CD14-positive monocyte (primary cell): ENCODE measurements around the gene EML6. TPM values are rescaled to one million over a fixed set of nuclear protein-coding genes. Genes with fewer than 3 reads are reported as not detected.

Experiments
- DNase-seq, 3 donors: peaks; one replicate each; pipeline ENCODE4 v3.0.0-alpha.2; 2011 to 2022
- H2AFZ ChIP-seq: 2 replicates; pipeline ENCODE4 v1.6.0; 2012; ENCODE audit warnings: mild to moderate bottlenecking, low read depth, low read length, inconsistent platforms; ENCODE audit not compliant: insufficient read depth, poor library complexity, severe bottlenecking
- H3K27ac ChIP-seq, 2 donors: 1 replicate in 1 of 2; 2 replicates in 1 of 2; pipeline ENCODE4 v1.5.1; 2012 to 2013; ENCODE audit warnings: low read length in 2 of 2, control low read depth in 1 of 2, inconsistent platforms in 1 of 2, low read depth in 1 of 2, mild to moderate bottlenecking in 1 of 2
- H3K27me3 ChIP-seq, 2 donors: one replicate each; pipeline versions ENCODE4 v1.6.0 to v1.6.1; 2011 to 2013; ENCODE audit warnings: low read length in 2 of 2; ENCODE audit not compliant: control insufficient read depth in 2 of 2, insufficient read depth in 2 of 2
- H3K36me3 ChIP-seq, 2 donors: replicated peaks in 1 of 2; 1 replicate in 1 of 2; 2 replicates in 1 of 2; pipeline versions ENCODE4 v1.5.1 to v1.6.1; 2012 to 2013; ENCODE audit warnings: low read length in 2 of 2, control low read depth in 1 of 2, inconsistent platforms in 1 of 2, mild to moderate bottlenecking in 1 of 2; ENCODE audit not compliant: insufficient read depth in 2 of 2, control insufficient read depth in 1 of 2
- H3K4me1 ChIP-seq, 2 donors: 1 replicate in 1 of 2; 2 replicates in 1 of 2; pipeline versions ENCODE4 v1.5.1 to v1.6.1; 2012 to 2013; ENCODE audit warnings: low read length in 2 of 2, control low read depth in 1 of 2, inconsistent platforms in 1 of 2, mild to moderate bottlenecking in 1 of 2, moderate library complexity in 1 of 2; ENCODE audit not compliant: insufficient read depth in 2 of 2, control insufficient read depth in 1 of 2
- H3K4me2 ChIP-seq: replicated peaks from 2 replicates; pipeline ENCODE3; 2012; ENCODE audit warnings: low read length, moderate library complexity, mild to moderate bottlenecking; ENCODE audit not compliant: poor library complexity, severe bottlenecking; ENCODE audit errors: extremely low read depth
- H3K4me3 ChIP-seq, 3 experiments: fragments of 200-600 bp in 1 of 3; sonication (generic) in 1 of 3; replicated peaks in 1 of 3; 1 replicate in 2 of 3; 2 replicates in 1 of 3; pipeline ENCODE4 v1.5.1; 2011 to 2013; ENCODE audit warnings: low read length in 3 of 3, mild to moderate bottlenecking in 3 of 3, control low read depth in 2 of 3, low read depth in 2 of 3, inconsistent platforms in 1 of 3, moderate library complexity in 1 of 3
- H3K79me2 ChIP-seq: 2 replicates; pipeline ENCODE4 v1.6.0; 2012; ENCODE audit warnings: mild to moderate bottlenecking, control low read depth, inconsistent platforms, low read length, moderate library complexity; ENCODE audit not compliant: insufficient read depth
- H3K9ac ChIP-seq: 2 replicates; pipeline ENCODE4 v1.6.0; 2017; ENCODE audit warnings: low read length, mild to moderate bottlenecking; ENCODE audit not compliant: insufficient read depth, poor library complexity, severe bottlenecking
- H3K9me3 ChIP-seq, 2 donors: replicated peaks in 1 of 2; 1 replicate in 1 of 2; 2 replicates in 1 of 2; pipeline versions ENCODE4 v1.5.1 to v1.6.1; 2012 to 2013; ENCODE audit warnings: low read length in 2 of 2, control low read depth in 1 of 2; ENCODE audit not compliant: control insufficient read depth in 1 of 2, insufficient read depth in 1 of 2
- H4K20me1 ChIP-seq: 2 replicates; pipeline ENCODE4 v1.6.0; 2012; ENCODE audit warnings: mild to moderate bottlenecking, low read length, control low read depth, moderate library complexity; ENCODE audit not compliant: insufficient read depth
- H3K27ac Mint-ChIP-seq, 7 donors: one replicate each; pipeline ENCODE4 v1.8.0; 2020; ENCODE audit warnings: mild to moderate bottlenecking in 7 of 7, mixed read lengths in 7 of 7, moderate library complexity in 6 of 7, inconsistent platforms in 2 of 7
- H3K27me3 Mint-ChIP-seq, 3 donors: one replicate each; pipeline ENCODE4 v1.8.0; 2021 to 2022; ENCODE audit warnings: low read depth in 3 of 3, mild to moderate bottlenecking in 3 of 3, mixed read lengths in 3 of 3, moderate library complexity in 3 of 3, inconsistent platforms in 1 of 3
- H3K36me3 Mint-ChIP-seq, 2 donors: one replicate each; pipeline ENCODE4 v1.8.0; 2020; ENCODE audit warnings: mixed read lengths in 2 of 2, inconsistent platforms in 1 of 2, mild to moderate bottlenecking in 1 of 2
- H3K4me1 Mint-ChIP-seq: one replicate; pipeline ENCODE4 v1.8.0; 2020; ENCODE audit warnings: mild to moderate bottlenecking, mixed read lengths
- H3K4me3 Mint-ChIP-seq, 2 donors: one replicate each; pipeline ENCODE4 v1.8.0; 2020; ENCODE audit warnings: mild to moderate bottlenecking in 2 of 2, mixed read lengths in 2 of 2, moderate library complexity in 1 of 2
- H3K9me3 Mint-ChIP-seq, 7 donors: one replicate each; pipeline ENCODE4 v1.8.0; 2020 to 2022; ENCODE audit warnings: mixed read lengths in 7 of 7, mild to moderate bottlenecking in 6 of 7, moderate library complexity in 6 of 7, inconsistent platforms in 2 of 7
- CTCF ChIP-seq: fragments of 200-600 bp; IDR thresholded peaks from one replicate; pipeline ENCODE4 v1.8.0; 2022; ENCODE audit warnings: antibody characterized with exemption, mild to moderate bottlenecking
- WGBS: methylation state at CpG from one replicate; pipeline ENCODE4 v1.1.5; 2013; ENCODE audit warnings: missing lambda C conversion rate; ENCODE audit not compliant: insufficient coverage; 5-methylcytosine and 5-hydroxymethylcytosine counted together
- intact Hi-C, 2 donors: fragments of 100-400 bp; cut with micrococcal nuclease; formaldehyde crosslinking; loops; one replicate each; pipeline versions ENCODE4 v1.15.0 to v1.15.1; 2023
- polyA plus RNA-seq, 3 donors: library from polyadenylated mRNA; depleted of rRNA in 1 of 3; unstranded in 2 of 3; stranded (reverse) in 1 of 3; fragments of 300-500 nt in 2 of 3; fragments of >200 nt in 1 of 3; fragmentation: Illumina TruSeq in 2 of 3; gene quantifications; 1 replicate in 2 of 3; 2 replicates in 1 of 3; pipeline ENCODE4 v1.2.3, GENCODE V29; 2012 to 2021

The EML6 gene
- polyA plus RNA-seq, 3 donors = 0.79 TPM; not detected in 2

GRCh38 chr2:54683596-54683995, 39.9 kb upstream of the EML6 start:
- no CpG with 5 or more reads among the region's 2 CpGs for WGBS
- H3K36me3 Mint-ChIP-seq = peaks cover 0 to 6% of the 10 kb centered on the region in 2 donors
- intact Hi-C loops = no loop called here

GRCh38 chr2:54685263-54685775, 38.1 kb upstream of the EML6 start:
- intact Hi-C loops = no loop called here
- Mint-ChIP-seq H3K27me3 (peaks cover 0 to 2% (median 0%) of the 10 kb centered on the region in 3 donors), H3K9me3 (peaks cover 14 to 24% (median 18%) of the 10 kb centered on the region in 7 donors), H3K4me1 (peaks cover 12% of the 10 kb centered on the region), H3K4me3 (no peak overlapping the region), H3K27ac (no peak overlapping the region), H3K36me3 (peaks cover 0 to 6% of the 10 kb centered on the region in 2 donors)
- Histone ChIP-seq H3K4me2 (no peak overlapping the region), H3K27ac (no peak overlapping the region), H4K20me1 (no peaks in the 10 kb centered on the region), H3K4me1 (peaks cover 6 to 8% of the 10 kb centered on the region in 2 donors), H3K36me3 (no peaks in the 10 kb centered on the region), H3K79me2 (no peaks in the 10 kb centered on the region), H3K4me3 (no peak overlapping the region), H3K9ac (no peak overlapping the region), H2AFZ (no peak overlapping the region), H3K27me3 (peaks cover 0 to 2% of the 10 kb centered on the region in 2 donors), H3K9me3 (peaks cover 10 to 14% of the 10 kb centered on the region in 2 donors)
- no peak for DNase-seq
- no peak for TF ChIP-seq CTCF
- 100% methylated on average over 1 of the region's 4 CpGs for WGBS

More at GRCh38 chr2:54683596-54683995, 39.9 kb upstream of the EML6 start:
- H3K4me3 Mint-ChIP-seq = no peak overlapping the region
- peaks cover 14% of the 10 kb centered on the region for H3K4me1 Mint-ChIP-seq
- Histone ChIP-seq H3K36me3 (no peaks in the 10 kb centered on the region), H3K4me3 (no peak overlapping the region), H3K4me2 (no peak overlapping the region), H3K4me1 (peaks cover 6 to 8% of the 10 kb centered on the region in 2 donors), H3K27me3 (no peaks in the 10 kb centered on the region), H3K9ac (no peak overlapping the region), H3K27ac (no peak overlapping the region), H4K20me1 (no peaks in the 10 kb centered on the region), H3K79me2 (no peaks in the 10 kb centered on the region), H3K9me3 (peaks cover 10 to 14% of the 10 kb centered on the region in 2 donors), H2AFZ (no peak overlapping the region)
- no peak overlapping the region for H3K27ac Mint-ChIP-seq
- H3K27me3 Mint-ChIP-seq = peaks cover 0 to 2% (median 0%) of the 10 kb centered on the region in 3 donors
- TF ChIP-seq CTCF = no peak
- no peak for DNase-seq
- peaks cover 15 to 26% (median 18%) of the 10 kb centered on the region in 7 donors for H3K9me3 Mint-ChIP-seq
